ENCODE data around the gene STAC3. TPM values are rescaled to one million over a fixed set of nuclear protein-coding genes. Genes with fewer than 3 reads are reported as not detected.
A peak's percentile ranks its signal among the peaks of the same experiment; 100 is the strongest.

Gene STAC3
- total and polyA plus RNA-seq, 2 of the 13 experiments (the other 11 are each of a cell fraction or from before 2014, with no cell fraction given) = 0.18 to 0.22 TPM

DNA sequence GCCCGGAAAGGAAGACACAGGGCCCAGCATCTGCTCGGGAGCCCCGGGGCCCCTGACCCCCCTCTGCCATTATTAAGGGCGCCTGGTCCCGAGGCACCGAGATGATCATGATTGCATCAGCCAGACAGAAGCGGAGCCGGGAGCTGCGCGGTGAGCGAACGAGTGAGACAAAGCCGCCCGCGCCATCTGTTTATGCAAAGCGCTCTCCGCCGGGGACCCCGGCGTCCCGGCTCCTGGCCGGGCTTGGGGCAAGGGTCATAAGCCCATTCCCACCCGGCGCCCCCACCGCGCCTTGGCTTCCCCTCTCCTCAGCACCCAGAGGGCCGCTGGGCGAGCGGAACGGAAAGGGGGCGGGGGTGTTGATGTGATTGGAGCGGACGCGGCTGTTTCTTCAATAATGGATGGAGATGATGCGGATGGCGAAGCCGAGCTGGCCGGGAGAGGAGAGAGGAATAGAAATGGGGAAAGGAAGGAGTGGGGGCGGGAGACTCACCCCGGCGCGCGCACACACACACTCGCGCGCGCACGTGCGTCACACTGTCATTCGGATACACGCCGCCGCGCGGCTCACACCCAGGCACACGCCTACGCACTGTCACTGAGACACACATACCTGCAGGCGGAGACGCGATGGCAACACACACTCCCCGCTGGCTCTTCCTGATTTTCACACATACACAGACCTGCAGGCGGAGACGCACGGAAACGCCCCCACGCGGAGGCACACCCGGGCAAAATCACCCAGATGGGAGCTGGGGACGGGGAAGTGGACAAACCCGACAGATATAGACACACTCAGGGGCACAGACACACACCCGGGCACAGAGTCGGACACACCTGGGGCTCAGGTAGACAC, 10.7 kb downstream of the STAC3 start (continued):
- TF ChIP-seq, protein P1, sequence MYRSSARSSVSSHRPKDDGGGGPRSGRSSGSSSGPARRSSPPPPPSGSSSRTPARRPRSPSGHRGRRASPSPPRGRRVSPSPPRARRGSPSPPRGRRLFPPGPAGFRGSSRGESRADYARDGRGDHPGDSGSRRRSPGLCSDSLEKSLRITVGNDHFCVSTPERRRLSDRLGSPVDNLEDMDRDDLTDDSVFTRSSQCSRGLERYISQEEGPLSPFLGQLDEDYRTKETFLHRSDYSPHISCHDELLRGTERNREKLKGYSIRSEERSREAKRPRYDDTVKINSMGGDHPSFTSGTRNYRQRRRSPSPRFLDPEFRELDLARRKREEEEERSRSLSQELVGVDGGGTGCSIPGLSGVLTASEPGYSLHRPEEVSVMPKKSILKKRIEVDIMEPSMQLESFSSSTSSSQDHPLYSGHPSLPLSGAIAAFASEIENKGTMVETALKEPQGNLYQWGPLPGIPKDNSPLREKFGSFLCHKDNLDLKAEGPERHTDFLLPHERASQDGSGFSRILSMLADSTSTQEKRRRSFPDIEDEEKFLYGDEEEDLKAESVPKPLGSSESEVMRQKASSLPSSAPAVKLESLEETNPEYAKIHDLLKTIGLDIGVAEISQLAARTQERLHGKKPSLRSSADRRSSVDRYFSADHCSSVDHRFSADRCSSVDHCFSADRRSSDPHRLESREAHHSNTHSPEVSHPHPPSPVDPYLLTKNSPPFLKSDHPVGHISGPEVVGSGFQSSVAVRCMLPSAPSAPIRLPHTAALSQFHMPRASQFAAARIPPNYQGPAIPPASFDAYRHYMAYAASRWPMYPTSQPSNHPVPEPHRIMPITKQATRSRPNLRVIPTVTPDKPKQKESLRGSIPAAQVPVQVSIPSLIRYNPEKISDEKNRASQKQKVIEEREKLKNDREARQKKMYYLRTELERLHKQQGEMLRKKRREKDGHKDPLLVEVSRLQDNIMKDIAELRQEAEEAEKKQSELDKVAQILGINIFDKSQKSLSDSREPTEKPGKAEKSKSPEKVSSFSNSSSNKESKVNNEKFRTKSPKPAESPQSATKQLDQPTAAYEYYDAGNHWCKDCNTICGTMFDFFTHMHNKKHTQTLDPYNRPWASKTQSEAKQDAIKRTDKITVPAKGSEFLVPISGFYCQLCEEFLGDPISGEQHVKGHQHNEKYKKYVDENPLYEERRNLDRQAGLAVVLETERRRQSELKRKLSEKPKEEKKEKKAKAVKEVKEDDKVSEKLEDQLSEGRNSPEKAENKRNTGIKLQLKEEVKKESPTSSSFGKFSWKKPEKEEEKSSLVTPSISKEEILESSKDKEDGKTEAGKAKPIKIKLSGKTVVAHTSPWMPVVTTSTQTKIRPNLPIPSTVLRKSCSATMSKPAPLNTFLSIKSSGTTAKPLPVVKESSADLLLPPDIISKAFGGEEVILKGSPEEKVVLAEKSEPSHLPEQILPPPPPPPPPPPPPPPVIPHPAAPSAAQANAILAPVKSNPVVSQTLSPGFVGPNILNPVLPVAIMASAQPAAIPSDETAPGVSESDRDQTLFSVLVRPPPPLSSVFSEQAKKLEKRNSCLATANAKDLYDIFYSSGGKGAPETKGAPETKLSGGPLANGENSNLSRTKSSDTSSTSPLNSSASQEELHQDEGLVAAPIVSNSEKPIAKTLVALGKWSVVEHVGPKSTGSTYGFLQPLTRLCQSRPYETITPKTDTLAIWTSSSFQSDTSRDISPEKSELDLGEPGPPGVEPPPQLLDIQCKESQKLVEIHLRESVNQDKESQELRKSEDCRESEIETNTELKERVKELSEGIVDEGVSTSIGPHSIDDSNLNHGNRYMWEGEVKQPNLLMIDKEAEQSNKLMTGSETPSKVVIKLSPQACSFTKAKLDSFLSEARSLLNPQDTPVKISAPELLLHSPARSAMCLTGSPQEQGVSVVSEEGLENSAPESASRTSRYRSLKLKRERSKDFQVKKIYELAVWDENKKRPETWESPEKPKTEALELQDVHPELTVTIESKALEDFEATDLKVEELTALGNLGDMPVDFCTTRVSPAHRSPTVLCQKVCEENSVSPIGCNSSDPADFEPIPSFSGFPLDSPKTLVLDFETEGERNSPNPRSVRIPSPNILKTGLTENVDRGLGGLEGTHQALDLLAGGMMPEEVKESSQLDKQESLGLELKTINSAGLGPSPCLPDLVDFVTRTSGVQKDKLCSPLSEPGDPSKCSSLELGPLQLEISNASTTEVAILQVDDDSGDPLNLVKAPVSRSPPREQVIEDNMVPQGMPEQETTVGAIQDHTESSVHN (CRISPR knock-in tag; IDR thresholded peaks at IDR 0.05) = no peak
- TF ChIP-seq, protein P2, sequence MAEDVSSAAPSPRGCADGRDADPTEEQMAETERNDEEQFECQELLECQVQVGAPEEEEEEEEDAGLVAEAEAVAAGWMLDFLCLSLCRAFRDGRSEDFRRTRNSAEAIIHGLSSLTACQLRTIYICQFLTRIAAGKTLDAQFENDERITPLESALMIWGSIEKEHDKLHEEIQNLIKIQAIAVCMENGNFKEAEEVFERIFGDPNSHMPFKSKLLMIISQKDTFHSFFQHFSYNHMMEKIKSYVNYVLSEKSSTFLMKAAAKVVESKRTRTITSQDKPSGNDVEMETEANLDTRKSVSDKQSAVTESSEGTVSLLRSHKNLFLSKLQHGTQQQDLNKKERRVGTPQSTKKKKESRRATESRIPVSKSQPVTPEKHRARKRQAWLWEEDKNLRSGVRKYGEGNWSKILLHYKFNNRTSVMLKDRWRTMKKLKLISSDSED (CRISPR knock-in tag; IDR thresholded peaks at IDR 0.05) = no peak
- no peak for TF ChIP-seq SATB2 (CRISPR knock-in tag; IDR thresholded peaks at IDR 0.05)
- TF ChIP-seq ZNF136 (CRISPR knock-in tag; IDR thresholded peaks at IDR 0.05; ENCODE audit: low read depth) = no peak
- no peak for TF ChIP-seq SNAPC2 (CRISPR knock-in tag; IDR thresholded peaks at IDR 0.05)
- no peak for TF ChIP-seq ZNF552 (CRISPR knock-in tag; IDR thresholded peaks at IDR 0.05; ENCODE audit: borderline replicate concordance)
- no peak for TF ChIP-seq SMARCC2 (IDR thresholded peaks at IDR 0.05)
- no peak for TF ChIP-seq ZEB1 (IDR thresholded peaks at IDR 0.05; ENCODE audit: insufficient replicate concordance, low read depth)
- 0 out of 2 replicates have a peak, but pooled peaks have one; percentile 15 for TF ChIP-seq HNRNPL (IDR thresholded peaks at IDR 0.05; ENCODE audit: low read depth, low read length)
- no peak for TF ChIP-seq RFX3 (CRISPR knock-in tag; IDR thresholded peaks at IDR 0.05)
- peak; percentile 35 for TF ChIP-seq HNRNPLL (IDR thresholded peaks at IDR 0.05; ENCODE audit: low read depth, low read length, poor library complexity, severe bottlenecking)
- no peak for TF ChIP-seq PAX8 (CRISPR knock-in tag; IDR thresholded peaks at IDR 0.05; ENCODE audit: borderline replicate concordance)
- TF ChIP-seq SNRNP70 (IDR thresholded peaks at IDR 0.05; ENCODE audit: low read depth, low read length) = no peak
- no peak for TF ChIP-seq NFKB2 (CRISPR knock-in tag; IDR thresholded peaks at IDR 0.05; ENCODE audit: borderline replicate concordance)
- TF ChIP-seq ZNF644 (CRISPR knock-in tag; IDR thresholded peaks at IDR 0.05; ENCODE audit: low read depth) = no peak
- TF ChIP-seq, protein P3, sequence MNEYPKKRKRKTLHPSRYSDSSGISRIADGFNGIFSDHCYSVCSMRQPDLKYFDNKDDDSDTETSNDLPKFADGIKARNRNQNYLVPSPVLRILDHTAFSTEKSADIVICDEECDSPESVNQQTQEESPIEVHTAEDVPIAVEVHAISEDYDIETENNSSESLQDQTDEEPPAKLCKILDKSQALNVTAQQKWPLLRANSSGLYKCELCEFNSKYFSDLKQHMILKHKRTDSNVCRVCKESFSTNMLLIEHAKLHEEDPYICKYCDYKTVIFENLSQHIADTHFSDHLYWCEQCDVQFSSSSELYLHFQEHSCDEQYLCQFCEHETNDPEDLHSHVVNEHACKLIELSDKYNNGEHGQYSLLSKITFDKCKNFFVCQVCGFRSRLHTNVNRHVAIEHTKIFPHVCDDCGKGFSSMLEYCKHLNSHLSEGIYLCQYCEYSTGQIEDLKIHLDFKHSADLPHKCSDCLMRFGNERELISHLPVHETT (CRISPR knock-in tag; conservative IDR thresholded peaks at IDR 0.05) = no peak
- peak; percentile 14; the same call in 1 of the 2 replicates for TF ChIP-seq FOSL2 (CRISPR knock-in tag; IDR thresholded peaks at IDR 0.05)
